Kasumi-1 (cell line): ENCODE measurements around the gene SFMBT1.

Source experiments
- DNase-seq, 2 experiments: peaks; one replicate each; lab custom pipeline; 2025; lab: John Stamatoyannopoulos, UW

The SFMBT1 gene, protein sequence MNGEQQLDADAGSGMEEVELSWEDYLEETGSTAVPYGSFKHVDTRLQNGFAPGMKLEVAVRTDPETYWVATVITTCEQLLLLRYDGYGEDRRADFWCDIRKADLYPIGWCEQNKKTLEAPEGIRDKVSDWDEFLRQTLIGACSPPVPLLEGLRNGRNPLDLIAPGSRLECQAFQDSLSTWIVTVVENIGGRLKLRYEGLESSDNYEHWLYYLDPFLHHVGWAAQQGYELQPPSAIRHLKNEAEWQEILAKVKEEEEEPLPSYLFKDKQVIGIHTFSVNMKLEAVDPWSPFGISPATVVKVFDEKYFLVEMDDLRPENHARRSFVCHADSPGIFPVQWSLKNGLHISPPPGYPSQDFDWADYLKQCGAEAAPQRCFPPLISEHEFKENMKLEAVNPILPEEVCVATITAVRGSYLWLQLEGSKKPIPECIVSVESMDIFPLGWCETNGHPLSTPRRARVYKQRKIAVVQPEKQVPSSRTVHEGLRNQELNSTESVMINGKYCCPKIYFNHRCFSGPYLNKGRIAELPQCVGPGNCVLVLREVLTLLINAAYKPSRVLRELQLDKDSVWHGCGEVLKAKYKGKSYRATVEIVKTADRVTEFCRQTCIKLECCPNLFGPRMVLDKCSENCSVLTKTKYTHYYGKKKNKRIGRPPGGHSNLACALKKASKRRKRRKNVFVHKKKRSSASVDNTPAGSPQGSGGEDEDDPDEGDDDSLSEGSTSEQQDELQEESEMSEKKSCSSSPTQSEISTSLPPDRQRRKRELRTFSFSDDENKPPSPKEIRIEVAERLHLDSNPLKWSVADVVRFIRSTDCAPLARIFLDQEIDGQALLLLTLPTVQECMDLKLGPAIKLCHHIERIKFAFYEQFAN

GRCh38 chr3:53045518-53046170 is at the start of gene SFMBT1:
SFMBT1 (minus strand) TSS chr3:53046073; CDS start chr3:52969128, 76,945 bp downstream.
- peak; percentile 20 to 38 for DNase-seq

GRCh38 chr3:53092942-53093341 is 47.1 kb upstream of the SFMBT1 start:
- DNase-seq, result no peak

DNA sequence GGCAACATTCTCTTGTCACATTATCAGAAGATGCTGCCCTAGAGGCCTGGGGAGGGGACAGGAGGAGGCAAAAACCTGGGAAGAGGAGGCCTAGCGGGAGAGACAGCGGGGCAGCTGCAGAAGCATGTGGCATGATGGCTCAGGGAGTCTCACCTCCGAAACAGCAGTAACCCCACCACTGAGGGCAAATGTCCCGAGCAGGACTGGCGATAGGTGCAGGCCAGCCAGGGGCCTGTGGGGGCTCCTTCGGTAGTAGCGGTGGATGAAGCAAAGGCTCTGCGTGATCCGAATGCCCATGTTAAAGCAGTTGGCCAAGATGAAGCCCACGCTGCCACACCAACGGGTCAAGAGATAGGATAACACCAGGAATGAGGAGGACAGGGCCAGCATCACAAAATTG is 46.3 kb upstream of the SFMBT1 start:
- no peak for DNase-seq

- DNase-seq, result no peak
These were observed 45.1 kb upstream of the SFMBT1 start for GRCh38 chr3:53091011-53091410.

DNA sequence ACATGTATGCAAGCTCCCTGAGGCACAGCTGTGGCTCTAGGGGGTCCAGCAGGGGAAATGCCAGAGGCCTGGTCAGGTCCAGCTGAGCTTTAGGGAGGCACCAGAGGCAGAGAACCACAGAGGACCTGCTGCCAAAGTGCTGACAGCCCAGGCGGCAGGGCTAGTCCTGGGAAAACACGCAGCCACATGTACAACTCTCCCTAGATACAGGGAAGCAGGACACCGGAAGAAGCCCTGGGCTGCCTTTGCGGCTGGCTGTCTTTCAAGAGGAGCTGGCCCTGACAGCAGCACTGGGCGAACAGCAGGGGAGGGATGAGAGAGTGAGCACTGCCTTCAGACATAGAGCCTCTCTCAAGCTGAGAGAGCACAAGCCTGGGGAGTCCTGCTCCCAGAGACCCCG is 43.6 kb upstream of the SFMBT1 start:
- no peak for DNase-seq

DNA sequence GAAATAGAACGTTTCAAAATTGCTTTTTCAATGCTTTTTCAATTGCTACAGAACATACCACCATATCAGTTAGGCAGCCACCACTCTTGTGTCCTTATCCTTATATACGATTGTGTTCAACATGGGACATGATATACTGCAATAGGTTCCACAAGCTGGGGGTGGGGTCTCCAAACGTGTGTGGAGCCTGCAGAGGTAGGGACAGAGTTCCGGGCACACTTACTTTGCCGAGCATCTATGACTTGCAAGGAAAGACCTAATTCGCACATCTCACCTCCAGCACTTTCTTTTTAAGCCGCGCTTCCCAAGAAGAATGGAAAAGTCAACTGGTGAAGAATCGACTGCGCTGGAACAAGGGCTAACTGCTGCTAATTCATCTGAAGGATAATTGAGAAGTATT is 39.6 kb upstream of the SFMBT1 start:
- DNase-seq, result no peak

DNA sequence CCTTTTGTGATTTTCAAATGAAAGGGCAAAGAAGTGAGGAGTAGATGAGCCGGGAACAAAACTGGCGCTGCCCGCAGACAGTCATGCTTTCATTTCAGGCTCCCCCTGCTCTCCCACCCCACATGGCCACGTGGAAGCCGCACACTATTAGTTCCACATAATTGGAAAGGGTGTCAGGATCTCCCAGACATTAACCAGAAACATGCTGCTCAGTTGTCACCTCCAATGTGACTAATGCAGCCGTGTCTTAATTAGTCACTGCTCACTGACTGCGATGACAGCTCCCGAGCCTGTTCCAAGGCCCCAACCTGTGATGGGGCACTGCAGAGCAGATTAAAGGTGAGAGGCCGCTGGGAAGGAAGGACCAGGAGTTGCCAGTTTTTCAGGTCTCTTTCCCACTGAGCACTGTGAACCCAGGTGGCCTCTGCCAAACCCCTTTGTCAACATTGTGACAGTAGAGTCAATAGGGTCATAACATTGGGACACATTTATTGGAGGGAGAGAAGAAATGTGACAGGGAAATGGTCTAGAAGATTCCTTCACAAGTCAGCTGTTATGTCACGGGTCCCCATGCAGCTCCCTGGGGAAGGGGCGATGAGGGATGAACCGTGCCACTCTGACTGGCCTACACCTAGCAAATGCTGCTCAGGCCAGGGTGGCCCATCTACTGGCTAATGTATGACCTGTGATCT is 38.6 kb upstream of the SFMBT1 start:
- no peak for DNase-seq

DNA sequence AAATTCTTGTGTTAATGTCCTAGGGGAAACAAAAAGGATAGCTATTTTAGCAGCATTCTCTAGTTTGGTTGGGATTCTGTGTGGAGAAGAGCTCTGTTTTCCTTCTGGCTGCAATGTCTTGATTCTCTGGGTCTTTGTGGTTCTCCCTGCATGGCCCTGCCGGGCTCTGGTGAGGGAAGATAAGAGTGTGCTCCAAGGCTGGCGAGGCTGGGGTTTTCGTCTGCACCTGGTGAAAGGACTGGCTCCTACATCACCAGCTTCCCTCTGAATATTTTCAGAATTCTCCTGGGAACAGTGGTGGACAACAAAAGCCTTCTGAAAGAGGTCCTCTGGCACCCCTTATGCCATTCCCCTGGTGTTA is 38.1 kb upstream of the SFMBT1 start:
- DNase-seq, result no peak

GRCh38 chr3:53083521-53083920 is 37.6 kb upstream of the SFMBT1 start:
- no peak for DNase-seq

DNA sequence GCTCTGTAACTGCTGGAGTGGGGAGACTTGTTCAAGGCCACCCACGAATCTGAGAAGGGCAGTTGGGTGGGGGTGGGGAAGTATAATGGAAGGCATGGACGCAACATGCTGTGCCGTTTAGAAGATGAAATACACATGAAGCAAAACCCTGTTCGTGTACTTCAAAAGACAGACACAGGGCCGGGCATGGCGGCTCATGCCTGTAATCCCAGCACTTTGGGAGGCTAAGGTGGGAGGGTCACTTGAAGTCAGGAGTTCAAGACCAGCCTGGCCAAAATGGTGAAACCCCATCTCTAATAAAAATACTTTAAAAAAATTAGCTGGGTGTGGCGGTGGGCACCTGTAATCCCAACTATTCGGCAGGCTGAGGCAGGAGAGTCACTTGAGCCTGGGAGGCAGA is 36.9 kb upstream of the SFMBT1 start:
- DNase-seq, result no peak

- no peak for DNase-seq
These were observed 35.4 kb upstream of the SFMBT1 start for GRCh38 chr3:53081318-53081717.

GRCh38 chr3:53080612-53081205 is 34.8 kb upstream of the SFMBT1 start:
- no peak for DNase-seq

DNA sequence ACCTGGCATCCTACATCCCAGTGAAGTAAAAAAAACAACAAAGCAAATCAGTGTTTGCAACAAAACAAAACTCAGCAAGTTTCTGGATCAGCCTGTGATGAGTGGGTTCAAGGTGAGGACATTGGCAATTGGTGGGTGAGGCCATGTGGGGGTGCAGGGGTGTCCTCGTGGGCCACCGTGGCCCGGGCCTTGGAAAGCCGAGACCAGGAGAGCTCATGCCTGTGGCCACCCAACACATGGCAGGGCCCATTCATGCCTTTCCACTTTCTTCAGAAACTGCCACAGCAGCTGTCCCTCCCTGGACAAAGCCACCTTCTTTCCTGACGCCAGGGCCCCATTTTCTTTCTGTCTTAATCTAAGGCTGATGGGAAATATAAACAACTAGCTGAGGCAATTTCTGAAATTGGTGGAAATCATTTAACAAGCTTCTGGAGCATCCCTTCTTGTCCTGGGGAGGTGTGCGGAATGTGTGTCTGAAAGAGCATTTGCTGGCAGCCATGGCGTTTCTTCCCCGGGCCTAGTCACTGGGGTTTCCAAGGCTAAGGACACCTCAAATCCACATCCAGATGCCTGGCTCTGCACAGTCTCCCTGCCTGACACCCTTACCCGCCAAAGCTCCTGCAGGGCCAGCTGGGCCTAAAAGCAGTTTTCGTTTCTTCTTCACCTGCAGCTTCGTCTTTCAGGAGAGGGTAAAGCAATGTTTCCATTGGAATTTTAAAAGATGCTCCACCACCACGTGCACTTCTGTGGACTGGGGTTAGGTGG is 34.1 kb upstream of the SFMBT1 start:
- DNase-seq, result no peak

DNA sequence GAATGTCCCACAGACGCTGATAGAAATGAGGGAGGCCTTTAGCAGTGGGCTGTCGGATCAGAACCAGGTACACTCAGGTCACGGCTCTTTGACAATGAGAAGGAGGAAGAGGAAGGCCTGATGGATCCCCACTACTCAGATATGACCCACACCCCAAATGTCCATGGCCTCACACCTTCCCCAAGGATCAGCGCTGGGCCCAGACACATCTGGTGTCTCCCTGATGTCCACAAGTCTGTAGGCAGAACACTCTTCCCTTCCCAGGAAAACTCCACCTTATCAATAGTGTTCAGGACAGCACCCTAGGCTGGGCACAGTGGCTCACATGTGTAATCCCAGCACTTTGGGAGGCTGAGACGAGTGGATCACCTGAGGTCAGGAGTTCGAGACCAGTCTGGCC is 33.3 kb upstream of the SFMBT1 start:
- no peak for DNase-seq

GRCh38 chr3:53078656-53079055 is 32.8 kb upstream of the SFMBT1 start:
- no peak for DNase-seq

DNA sequence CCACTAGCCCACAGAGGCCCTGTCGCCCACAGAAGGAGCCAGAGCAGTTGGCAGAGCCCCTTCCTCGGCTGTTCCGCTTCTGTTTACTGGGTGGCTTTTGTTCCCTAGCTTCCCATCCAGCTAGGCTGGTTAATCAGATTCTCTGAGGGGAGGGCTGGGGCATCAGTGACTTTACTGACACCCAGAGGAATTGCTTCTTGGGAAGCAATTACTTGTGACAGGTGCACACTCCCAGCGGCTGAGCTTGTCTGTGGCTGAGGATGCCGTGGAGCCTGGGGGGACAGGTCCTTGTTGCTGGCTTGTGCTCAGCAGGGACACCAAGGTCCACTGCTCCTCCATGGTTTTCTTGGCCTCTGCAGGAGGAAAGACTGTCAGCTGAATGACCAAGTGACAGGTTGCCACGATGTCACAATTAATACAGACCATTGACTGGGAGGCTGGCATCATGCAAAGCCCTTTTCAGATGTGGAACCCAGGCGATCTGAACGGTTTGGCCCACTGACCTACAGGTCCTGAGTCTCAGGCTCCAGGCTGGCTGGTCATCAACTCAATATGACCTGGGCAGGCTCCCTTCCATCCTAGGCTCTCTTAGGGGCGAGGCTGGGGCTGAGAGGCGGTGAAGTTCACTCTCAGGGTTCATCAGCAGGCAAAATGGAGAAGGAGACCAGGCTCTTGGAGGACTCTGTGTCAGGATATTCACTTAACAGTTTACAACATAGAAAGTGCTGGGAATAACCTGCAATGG is 31.8 kb upstream of the SFMBT1 start:
- DNase-seq, result no peak

DNA sequence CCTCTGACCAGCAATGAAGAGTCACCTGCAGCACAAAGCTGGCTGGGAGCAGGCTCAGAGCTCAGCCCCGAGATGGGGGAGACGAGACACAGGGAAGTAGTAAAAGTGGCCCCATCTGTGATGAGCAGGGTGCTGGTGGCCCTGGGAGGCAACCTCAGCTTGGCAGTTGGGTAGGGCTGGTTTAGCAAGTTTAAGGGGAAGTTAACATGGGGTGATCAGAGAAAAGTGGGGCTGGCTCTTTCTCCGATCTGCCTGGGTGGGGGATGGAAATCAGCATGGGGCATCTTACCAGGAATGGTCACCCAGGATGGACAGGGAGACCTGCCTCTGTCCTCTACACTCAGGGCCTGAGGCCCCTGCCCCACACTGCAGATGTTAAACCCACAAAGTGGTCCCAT is 29.9 kb upstream of the SFMBT1 start:
- no peak for DNase-seq

- no peak for DNase-seq
These were observed 29.2 kb upstream of the SFMBT1 start for GRCh38 chr3:53074761-53075742.

DNA sequence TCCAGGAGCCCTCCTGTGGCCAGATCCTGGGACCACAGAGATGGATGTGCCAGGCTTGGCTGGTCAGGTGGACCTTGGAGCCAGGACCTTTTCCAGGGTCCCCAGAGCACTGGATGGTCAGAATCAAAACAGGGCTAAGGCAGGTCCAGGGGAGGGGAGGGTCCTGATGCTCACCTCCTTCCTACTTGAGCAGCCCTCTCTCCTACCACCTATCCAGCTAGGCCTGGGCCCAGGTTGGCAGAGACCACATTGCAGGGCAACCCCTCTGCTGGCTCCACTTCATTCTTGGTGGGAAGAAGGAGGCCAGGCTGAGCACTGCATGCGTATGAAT is 28.5 kb upstream of the SFMBT1 start:
- no peak for DNase-seq
